Effector CD4-positive, alpha-beta T cell (primary cell): ENCODE results near the gene GRIP2.

ENCODE experiments used
- DNase-seq: peaks from one replicate; pipeline ENCODE4 v3.0.0-alpha.2; 2020

Gene GRIP2

DNA sequence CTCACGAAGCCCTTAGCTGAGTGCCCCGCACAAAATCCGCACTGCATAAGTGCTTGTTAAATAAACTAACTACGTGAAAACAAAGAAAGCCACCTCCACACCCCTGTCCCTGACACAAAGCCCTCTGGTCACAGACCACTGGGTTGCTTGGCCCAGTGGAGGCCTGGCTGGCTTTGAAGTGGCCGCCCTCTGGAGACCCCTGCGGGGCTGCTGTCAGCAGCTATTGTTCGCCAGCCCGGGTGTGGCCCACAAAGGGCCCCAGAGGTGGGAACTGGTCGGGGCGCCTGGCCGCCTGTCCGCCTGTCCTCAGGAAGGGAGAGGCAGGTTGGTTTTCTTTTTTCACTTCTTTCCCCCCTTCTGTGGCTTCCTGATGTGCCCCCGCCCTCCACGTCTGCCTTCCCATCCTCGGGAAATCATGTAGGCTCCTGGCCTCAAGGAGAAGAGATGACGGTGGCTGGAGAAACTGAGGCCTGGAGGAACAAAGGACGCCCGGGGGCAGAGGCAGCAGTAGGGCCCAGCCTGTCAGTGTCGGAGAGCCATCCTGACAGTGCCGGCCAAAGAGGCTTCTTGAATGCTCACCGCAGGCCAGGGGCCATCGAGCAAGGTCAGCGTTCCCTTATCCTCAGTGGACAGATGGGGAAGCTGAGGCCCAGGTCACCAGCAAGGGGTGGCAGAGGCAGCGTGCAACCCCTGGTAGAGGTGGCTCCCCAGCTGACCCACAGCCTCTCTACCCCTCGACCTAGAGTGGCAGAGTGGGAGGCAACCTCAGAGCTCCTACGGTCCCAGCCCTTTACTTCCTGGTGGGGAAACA is 76.6 kb downstream of the GRIP2 start:
- no peak for DNase-seq

DNA sequence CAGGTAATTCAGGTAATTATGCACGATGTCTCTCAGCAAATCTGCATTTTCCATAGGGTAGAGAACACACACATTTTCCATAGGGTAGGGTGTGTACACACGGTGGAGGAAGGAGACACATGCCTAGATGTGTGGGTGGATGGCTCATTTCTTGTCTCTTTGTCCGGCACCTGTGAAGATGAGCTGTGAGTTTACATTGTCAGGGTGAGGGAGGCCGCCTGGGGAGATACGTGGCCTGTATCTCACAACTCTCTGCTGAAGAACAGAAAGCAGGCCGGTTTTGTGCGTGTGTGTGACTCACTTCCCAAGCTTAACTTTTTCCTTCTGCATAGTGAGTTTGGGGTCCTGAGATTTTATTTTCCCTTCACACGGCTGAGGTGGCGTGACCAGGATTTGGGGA is 77.4 kb downstream of the GRIP2 start:
- no peak for DNase-seq

DNA sequence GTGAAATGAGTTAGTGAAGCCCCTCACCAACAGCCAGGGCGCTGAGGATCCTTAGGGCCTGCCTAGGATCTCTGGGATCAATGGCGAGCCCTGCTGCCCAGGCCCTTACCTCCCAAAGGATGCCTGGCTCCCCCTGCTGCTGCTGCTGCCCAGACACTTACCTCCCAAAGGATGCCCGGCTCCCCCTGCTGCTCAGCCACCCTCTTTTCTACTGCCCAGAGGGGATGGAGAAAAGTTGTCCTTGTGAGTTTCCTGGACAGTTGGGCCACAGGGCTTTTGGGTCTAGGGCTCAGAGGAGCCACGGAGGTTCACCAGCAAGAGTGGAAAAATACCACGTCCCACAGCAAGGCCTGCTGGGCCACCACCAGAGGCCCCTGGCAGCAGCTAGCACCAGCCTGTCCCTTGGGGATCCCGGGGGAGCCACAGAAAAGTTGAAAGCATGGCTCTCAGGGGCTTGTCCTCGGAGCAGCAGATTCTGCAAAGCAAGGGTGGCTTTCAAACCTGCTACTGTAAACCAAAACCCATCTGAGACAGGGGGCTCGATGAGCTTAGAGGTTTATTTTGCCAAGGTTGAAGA is 78.3 kb downstream of the GRIP2 start:
- peak; percentile 19 for DNase-seq

DNA sequence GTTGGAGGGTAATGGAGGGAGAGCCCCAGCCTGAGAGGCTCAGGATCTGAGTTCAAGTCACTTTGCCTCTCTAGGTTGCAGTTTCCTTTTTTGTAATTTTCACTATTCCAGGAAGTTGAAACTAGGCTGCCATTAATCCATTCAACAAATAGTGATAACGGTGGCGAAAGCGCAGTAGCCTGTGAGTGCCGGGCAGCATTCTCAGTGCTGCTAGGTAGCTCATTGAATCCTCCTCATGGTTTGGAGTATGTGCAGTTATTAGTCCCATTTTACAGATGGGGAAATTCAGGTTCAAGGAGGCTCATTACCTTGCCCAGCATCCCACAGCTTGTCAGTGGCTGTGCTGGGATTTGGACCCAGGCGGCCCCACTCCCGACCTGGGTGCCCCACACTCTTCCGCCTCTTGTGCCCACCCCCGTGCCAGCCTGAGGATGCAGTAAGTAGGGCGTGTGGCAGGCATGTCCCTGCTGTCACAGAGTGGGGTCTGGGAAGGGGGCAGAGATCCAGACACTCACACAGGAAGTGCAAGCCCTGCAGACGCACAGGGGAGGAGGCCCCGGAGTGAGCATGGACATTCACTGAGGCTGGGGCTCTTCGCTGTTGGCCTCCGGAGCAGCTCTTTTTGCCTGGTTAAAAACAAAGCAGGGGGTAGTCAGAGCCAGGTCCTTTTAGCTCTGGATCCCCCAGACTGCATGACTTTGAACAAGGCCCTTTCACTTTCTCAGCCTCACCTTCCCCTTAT is 79.0 kb downstream of the GRIP2 start:
- no peak for DNase-seq

DNA sequence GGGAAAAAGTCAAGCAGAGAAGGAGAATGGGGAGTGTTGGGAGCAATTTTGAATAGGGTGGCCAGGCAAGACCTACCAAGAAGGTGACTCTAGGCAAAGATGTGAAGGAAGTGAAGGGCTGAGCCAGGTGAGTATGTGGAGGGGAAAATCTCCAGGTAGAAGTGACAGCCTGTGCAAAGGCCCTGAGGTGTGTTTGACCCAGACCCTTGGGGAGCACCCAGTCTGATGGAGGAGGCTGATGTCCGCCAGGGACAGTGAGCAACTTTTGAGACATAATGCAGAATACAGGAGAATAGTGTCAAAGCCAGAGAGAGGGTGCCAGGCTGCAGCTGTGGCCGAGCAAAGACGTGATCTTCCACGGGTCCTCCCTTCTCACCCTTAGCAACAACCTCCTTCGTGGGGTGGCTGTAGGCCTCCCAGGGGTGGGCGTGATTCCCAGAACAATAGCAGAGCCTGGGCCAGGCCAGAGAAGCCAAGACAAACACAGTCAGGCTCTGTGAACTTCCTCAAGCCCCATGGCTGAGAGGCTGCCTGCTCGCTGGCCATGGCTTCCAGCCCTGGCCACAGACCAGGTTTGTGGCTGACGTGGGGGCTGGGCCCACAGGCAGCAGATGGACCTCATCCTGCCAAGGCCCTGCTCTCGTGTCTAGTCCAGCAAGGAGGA is 79.7 kb downstream of the GRIP2 start:
- DNase-seq: no peak

DNA sequence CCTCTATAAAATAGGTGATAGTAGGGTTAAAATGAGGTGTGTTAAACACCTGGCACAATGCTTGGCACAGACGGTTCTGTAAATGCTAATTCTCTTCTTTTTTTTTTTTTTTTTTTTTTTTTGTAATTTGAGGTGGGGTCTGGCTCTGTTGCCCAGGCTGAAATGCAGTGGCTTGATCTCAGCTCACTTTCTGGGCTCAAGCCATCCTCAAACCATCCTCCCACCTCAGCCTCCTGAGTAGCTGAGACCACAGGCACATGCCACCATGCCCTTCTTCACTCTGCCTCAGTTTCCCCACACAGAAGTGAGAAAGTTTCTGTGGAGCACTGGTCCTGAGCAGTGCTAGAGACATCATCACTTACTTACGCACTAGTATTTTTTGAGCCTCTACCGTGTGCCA is 80.4 kb downstream of the GRIP2 start:
- no peak for DNase-seq

DNA sequence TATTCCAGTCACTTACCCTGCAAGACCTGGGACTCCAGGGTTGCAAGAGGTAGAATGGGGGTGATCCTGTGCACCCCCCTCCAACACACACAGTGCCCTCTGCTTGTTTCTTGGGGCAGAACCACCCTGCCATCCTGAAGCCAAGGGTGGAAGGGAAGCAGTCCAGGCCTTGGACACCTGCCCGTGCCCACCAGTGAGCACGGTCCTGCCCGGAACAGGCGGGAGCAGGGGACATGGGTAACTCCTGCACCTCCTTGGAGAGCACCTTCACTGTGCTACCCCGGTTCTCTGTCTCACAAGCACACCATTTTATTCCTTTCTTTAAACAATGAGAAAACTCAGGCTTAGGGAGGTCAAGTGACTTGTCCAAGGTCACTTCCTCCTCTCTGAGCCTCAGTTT is 80.8 kb downstream of the GRIP2 start:
- no peak for DNase-seq

DNA sequence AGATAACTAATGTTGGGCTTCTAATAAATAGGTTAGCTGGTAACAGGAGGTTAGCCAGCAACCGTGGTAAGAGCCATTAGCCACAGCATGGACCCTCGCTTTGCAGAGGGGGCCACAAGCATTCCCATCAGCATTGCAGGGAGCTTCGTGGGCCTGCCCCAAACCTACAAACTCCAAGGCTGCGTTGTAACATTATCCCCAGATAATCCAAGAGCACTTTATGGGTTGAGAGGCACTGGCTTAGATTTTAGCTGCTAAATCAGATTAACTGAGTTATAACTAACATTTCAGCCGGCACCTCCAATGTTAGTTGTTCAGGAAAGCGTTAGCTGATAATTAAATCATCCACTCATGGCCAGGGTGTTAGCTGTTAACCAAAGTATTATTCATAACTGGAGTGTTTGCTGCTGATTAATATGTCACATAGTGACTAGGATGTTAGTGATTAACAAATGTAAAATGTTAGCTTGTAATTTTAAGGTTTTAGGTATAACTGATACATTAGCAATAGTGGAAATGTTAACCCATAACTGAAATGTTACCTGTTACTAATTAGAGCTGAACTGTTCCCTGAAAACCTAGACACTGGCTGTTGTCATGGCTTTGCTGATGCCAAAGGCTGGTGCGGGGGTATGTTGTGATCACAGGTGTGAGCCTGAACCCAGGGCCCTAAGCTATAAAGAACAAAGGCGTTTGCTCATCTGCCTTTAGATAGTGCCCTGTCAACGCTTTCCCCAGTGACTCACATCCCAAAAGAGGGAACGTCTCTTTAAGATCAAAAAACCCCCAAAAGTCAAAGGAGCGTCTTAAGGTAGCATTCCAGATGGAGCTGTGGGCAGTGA is 81.5 kb downstream of the GRIP2 start:
- no peak for DNase-seq

DNA sequence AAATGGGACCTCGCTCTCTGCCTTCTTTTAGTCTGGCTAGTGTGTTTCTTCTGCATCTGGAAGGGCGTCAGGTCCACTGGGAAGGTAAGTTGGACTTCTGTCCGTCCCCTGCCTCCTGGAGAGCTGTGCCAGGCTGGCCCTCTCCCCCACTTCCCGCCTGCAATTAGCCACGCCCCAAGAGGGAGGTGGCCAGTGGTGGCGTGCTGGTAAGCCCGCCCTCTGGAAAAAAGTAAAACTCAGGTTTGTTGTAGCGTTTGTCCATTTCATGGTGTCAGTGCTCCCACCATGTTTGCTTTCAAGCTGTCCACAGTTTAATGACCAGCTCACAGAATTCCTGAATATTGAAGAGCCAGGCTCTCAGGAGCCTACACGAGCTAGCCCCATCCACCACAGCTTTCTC is 82.1 kb downstream of the GRIP2 start:
- no peak for DNase-seq

DNA sequence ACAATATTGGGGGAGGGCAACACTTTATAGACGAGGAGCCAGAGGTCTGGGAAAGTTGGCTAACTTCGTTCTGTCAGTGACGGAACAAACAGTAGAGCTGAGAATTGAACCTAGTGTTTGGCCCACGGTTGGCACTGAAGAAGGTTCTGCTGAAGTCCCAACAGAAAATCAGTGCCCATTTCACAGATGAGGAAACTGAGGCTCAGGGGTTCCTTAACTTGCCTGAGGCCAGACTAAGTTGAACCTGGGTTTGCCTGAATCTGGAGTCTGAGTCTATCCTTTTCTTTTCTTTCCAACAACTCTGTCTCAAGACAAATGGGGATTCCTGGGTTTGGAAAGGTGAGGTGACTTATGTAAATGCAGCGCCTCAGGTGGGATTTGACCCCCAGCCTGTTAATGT is 82.7 kb downstream of the GRIP2 start:
- DNase-seq: no peak

DNA sequence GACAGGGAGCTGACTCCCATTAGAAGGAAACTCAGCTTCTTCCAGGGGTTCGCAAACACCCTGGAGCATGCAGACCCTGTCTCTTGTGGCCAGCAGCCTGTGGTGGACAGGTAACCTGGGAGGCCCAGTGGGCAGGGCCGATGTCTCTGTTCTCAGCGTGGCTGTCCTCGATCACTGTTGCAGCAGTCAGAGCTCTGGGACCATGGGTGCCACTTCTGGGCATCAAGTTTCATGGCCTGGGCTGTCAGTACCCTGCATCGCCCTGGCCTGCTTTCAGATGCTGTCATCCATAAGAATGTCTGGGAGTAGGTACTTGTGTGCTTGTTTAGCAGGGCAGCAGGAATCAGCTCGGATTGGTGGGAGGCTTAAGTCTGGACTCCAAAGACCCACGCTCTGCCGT is 83.3 kb downstream of the GRIP2 start:
- DNase-seq: no peak

DNA sequence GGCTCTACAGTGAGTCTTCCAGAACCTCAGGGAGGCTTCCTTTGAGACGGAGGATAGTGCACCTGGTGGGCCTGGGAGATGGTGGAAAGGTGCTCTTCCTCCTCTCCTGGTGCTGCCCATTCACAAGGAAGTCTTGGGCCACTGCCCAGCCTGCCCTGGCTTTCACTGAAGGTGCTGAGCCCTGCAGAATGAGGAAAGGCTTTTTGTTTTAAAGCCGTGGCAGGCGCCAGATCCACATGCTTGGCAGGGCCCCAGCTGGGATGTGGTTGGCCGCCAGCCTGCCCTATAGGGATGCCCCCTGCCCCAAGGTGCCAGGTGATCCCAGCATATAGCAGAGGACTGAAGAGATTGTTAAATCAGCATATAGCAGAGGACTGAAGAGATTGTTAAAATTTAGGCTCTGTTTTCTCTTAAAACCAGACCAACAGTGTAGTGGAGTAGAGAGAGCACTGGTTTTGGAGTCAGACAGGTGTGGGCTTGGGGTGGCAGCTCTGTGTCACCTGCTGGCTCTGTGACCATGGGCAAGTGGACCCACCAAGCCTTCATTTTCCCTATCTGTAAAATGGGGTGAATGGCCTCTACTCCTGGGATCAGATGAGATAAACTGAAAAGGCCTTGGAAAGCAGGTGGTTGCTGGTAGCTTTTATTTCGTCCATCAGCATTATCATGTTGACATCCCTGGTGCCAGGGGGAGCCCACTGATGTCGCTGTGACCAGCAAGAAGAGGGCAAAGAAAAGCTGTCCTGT is 84.4 kb downstream of the GRIP2 start:
- DNase-seq: no peak

DNA sequence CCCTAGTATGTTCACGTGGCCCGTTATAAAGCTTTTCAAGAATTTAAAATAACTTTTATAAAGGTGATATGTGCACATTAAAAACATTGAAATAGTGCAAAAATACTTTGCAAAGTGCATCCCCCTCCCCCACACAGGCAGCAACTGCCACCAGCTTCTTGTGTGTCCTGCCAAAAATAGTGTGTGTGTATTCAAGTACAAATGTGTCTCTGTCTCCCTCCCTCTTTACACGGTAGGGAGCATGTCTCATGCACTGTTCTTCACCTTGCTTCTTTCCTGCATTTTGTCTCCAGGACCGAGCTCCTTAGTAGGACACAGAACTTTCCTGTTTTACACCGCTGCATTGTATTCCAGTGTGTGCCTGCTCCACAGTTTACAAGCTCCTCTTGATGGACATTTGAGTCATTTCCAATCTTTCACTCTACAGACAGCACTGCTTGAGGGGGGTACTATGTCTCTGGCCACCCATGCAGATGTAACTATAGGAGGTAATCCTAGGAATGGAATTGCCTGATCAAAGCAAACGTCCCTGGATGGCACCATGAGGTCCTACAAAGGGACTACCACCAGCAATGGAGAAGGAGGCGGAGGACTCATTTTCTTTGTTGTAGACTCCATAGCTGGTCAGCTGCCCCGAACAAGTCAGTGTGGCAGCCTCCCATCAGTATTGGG is 85.4 kb downstream of the GRIP2 start:
- no peak for DNase-seq

DNA sequence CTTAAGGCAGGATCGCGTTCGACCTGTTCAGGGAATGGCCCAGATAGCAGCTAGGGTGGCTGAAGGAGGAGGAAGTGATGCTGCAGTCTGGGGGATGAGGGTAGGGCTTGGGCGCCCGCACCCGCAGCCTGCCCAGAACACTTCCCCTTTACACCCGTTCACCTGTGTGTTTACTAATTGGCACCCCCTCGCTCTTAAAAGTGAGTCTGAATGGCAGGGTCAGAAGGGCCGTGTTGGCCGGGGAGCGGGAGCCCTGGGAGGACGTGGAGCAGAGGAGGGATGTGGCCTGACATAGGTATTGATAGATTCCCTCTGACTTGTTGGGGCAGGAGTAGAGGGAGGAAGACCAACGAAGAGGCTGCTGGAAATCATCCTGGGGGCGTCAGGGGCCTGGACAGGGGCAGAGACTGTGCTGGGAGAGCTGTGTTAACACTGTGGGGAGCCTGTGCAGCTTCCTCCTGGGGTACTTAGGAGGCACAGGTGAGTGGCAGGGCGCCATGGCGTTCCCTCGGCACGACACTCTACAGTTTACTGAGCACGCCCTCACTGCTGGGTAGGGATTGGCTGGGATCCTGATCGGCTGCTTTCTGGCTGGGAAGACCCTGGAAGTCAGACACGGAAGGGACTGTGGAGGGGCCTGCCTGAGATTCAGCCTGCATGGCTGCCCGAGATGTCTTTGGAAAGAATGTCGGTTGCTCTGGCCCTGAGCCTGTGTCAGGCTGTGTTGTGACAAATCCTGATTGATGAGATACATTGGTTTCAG is 86.1 kb downstream of the GRIP2 start:
- DNase-seq: no peak

DNA sequence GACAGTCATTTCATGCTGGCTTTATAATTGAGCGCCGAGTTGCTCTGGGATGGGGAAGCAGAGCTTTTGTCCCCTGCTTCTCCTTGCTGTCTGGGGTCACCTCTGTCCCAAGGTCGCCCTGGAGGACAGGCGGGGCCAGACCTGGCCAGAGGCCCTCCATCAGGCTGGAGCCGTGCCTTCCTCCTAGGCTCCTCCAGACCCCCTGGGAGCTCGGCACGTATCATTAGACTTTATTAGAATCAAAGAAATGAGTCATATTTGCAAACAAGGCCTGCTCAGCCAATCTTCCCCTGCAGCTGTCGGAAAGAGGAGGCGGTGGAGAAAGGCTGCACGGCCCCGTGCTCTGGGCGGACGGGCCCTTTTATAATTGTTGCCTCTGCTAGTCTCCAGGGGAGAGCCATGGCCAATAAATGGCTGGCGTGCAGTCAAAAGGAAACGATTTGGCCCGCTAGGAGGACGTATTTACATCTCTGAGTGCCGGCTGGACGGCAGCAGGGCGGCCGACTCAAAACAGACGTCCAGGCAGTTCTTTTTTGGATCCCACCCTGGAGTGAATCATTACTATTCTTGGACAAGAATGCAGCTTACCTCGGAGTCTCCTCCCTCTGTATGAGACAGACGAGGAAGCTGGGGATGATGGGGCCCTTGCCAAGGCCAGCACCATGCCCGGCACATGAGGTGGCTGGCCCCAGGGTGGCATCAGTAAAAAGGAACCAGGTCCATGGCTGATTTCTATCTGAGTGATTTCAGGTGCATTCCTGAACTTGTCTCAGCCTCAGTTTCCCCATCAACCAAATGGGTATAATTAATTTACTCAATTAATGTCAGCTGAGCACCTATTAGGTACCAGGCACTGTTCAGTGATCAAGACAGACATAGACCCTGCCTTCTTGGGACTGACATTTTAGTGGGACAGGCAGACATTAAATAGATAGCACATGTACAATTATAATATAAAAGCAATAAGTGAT is 87.1 kb downstream of the GRIP2 start:
- DNase-seq: no peak

DNA sequence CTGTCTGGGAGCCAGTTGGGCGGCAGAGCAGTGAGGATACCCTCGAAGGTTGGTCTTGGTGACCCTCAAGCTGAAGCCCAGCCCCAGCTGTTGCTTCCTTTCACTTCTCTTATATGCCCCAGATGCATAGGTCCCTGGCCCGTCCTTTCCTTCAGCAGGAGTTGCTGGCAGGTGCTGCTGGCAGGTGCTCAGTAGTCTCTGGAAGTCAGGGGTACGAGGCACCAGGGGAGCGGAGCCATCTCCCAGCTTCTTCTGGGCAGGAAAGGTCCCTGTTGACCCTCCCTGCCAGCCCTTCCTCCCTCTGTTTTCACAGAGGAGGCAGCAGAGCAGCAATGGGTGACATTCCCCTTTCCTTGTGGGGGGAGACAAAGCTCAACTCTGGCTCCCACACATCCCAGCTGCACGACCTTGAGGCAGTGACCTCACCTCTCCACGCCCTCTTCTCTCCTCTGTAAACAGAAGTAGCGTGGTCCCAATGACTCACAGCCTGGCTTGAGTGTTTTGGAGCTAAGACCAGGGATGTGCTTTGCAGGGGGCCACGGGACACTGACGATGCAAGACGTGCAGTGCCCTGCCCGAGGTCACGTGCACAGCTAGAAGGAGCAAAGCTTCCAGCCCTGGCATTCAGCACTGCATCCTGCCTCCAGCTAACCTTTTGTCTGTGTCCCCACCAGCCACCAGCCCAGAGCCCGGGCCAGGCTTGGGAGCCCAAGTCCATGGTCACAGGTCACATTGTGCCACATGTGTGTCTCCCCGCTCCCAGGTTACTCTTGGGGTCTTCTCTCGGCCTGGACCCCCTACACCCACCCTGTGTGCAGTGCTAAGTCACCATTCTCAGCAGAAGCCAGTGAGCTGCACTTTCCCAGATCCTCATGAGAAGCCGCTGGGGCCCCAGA is 88.0 kb downstream of the GRIP2 start:
- no peak for DNase-seq

DNA sequence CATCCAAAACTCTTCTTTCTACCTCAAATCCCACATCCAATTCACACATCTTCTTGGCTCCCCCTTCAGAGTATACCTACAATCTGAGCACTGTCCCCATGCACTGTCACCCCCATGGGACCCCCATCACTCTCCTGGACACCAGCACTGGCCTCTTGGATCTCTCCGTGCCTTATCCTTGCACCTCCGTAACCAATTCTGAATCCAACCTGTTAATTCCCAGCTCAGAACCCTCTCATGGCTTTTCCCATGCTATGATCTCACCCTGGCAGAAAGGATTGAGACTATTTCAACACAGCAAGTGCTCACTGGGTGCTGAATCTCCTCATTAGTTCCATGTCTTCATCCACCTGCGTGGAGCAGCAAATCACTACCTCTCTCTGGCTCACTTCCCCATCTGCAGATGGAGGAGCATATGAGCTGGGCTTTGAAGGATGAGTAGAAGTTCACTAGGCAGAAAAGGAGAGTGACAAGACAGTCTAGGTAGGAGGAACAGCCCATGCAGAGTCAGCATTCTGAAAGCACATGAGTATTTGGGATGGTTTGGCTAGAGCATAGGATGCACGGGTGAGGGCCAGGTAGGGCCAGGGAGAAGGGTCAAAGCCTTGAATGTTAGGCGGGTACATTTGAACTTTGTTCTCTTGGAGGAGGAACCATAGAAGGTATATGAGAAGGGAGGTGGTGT is 89.1 kb downstream of the GRIP2 start:
- no peak for DNase-seq
